H1 (cell line): ENCODE results near the gene LCN10. TPM values are rescaled to one million over a fixed set of nuclear protein-coding genes. Genes with fewer than 3 reads are reported as not detected.

ENCODE experiments used
- CTCF ChIA-PET: fragments of 300-600 bp; sonication (Branson Sonifier 250); formaldehyde crosslinking; loops from one replicate; lab custom pipeline; 2021; ENCODE audit not compliant: partially characterized antibody; lab: Charles Lee
- POLR2A ChIA-PET: fragments of 300-600 bp; sonication (Branson Sonifier 250); formaldehyde crosslinking; loops from one replicate; lab custom pipeline; 2021; ENCODE audit warnings: inconsistent platforms; ENCODE audit not compliant: partially characterized antibody; lab: Charles Lee
- DNase-seq, 2 experiments: peaks; one replicate each; pipeline versions ENCODE4 v3.0.0 to v3.0.0-alpha.2; 2010 to 2022; ENCODE audit warnings: low spot score in 2 of 2, low read depth in 1 of 2, mixed read lengths in 1 of 2
- FAIRE-seq: peaks from 2 replicates; lab custom pipeline; 2011; peaks lifted over from hg19 to GRCh38; lab: Jason Lieb, UNC
- H2AFZ ChIP-seq: 2 replicates; pipeline ENCODE4 v1.8.1; 2012; ENCODE audit warnings: low read length, inconsistent platforms
- H2AK5ac ChIP-seq: 2 replicates; pipeline ENCODE4 v1.6.1; 2013; ENCODE audit warnings: low read depth, low read length
- H2BK120ac ChIP-seq: replicated peaks from 2 replicates; pipeline ENCODE3; 2013; ENCODE audit warnings: low read depth, low read length, inconsistent platforms
- H2BK12ac ChIP-seq: 2 replicates; pipeline ENCODE4 v1.6.1; 2013; ENCODE audit warnings: low read depth, low read length
- H2BK15ac ChIP-seq: 2 replicates; pipeline ENCODE4 v1.6.1; 2013; ENCODE audit warnings: low read length
- H2BK20ac ChIP-seq: 2 replicates; pipeline ENCODE4 v1.6.1; 2013; ENCODE audit warnings: low read length
- H2BK5ac ChIP-seq: 2 replicates; pipeline ENCODE4 v1.6.1; 2013; ENCODE audit warnings: low read depth, low read length
- H3K14ac ChIP-seq: 2 replicates; pipeline ENCODE4 v1.6.1; 2013; ENCODE audit warnings: inconsistent platforms; ENCODE audit not compliant: insufficient read length
- H3K18ac ChIP-seq: 2 replicates; pipeline ENCODE4 v1.6.1; 2013; ENCODE audit warnings: low read length; ENCODE audit errors: extremely low read depth
- H3K23ac ChIP-seq: 2 replicates; pipeline ENCODE4 v1.6.1; 2013; ENCODE audit warnings: inconsistent platforms; ENCODE audit not compliant: insufficient read length
- H3K23me2 ChIP-seq: 2 replicates; pipeline ENCODE4 v1.6.1; 2013; ENCODE audit warnings: low read depth, low read length
- H3K27ac ChIP-seq: 2 replicates; pipeline ENCODE4 v1.6.1; 2011; ENCODE audit warnings: low read depth, low read length, inconsistent platforms
- H3K27me3 ChIP-seq, 4 experiments: replicated peaks in 1 of 4; 1 replicate in 1 of 4; 2 replicates in 3 of 4; pipeline versions ENCODE4 v1.6.1 to v1.8.1; 2011 to 2013; ENCODE audit warnings: low read length in 3 of 4, mild to moderate bottlenecking in 3 of 4, inconsistent platforms in 2 of 4, mixed read lengths in 2 of 4, moderate library complexity in 1 of 4; ENCODE audit not compliant: control insufficient read depth in 3 of 4, insufficient read depth in 3 of 4; ENCODE audit errors: extremely low read depth in 1 of 4
- H3K36me3 ChIP-seq, 4 experiments: 2 replicates each; pipeline versions ENCODE4 v1.6.1 to v1.8.1; 2011 to 2013; ENCODE audit warnings: mild to moderate bottlenecking in 4 of 4, low read length in 3 of 4, moderate library complexity in 2 of 4, control low read depth in 1 of 4, inconsistent platforms in 1 of 4; ENCODE audit not compliant: insufficient read depth in 4 of 4, control insufficient read depth in 2 of 4
- H3K4ac ChIP-seq: replicated peaks from 2 replicates; pipeline ENCODE3; 2013; ENCODE audit warnings: low read length, low read depth, mixed read lengths, inconsistent platforms; ENCODE audit not compliant: insufficient read length
- H3K4me1 ChIP-seq, 4 experiments: replicated peaks in 1 of 4; 1 replicate in 1 of 4; 2 replicates in 3 of 4; pipeline versions ENCODE4 v1.6.1 to v1.8.1; 2011 to 2013; ENCODE audit warnings: low read length in 3 of 4, inconsistent platforms in 2 of 4, mixed read lengths in 1 of 4; ENCODE audit not compliant: insufficient read depth in 4 of 4, control insufficient read depth in 3 of 4
- H3K4me2 ChIP-seq, 2 experiments: 2 replicates each; pipeline versions ENCODE4 v1.6.1 to v1.8.1; 2011 to 2013; ENCODE audit warnings: low read depth in 2 of 2, low read length in 2 of 2, control low read depth in 1 of 2, inconsistent platforms in 1 of 2, mild to moderate bottlenecking in 1 of 2; ENCODE audit not compliant: insufficient read depth in 1 of 2
- H3K4me3 ChIP-seq, 4 experiments: fragments of 200-600, 300-600 bp in 1 of 4; sonication (generic), shearing (Covaris generic), sonication (Bioruptor Twin) in 1 of 4; 2 replicates each; pipeline versions ENCODE4 v1.5.1 to v1.8.1; 2011 to 2016; ENCODE audit warnings: low read length in 4 of 4, low read depth in 3 of 4, control low read depth in 2 of 4, inconsistent platforms in 2 of 4, mild to moderate bottlenecking in 2 of 4, mixed read lengths in 1 of 4, moderate library complexity in 1 of 4; ENCODE audit not compliant: insufficient read depth in 2 of 4; ENCODE audit errors: extremely low read depth in 1 of 4
- H3K56ac ChIP-seq: replicated peaks from 2 replicates; pipeline ENCODE3; 2013; ENCODE audit warnings: low read depth, mild to moderate bottlenecking, mixed read lengths, low read length, inconsistent platforms; ENCODE audit not compliant: insufficient read length
- H3K79me1 ChIP-seq: 2 replicates; pipeline ENCODE4 v1.6.1; 2013; ENCODE audit warnings: low read depth, low read length, control low read depth
- H3K79me2 ChIP-seq, 2 experiments: 2 replicates each; pipeline versions ENCODE4 v1.6.1 to v1.8.1; 2012 to 2013; ENCODE audit warnings: low read length in 2 of 2, mild to moderate bottlenecking in 2 of 2, inconsistent platforms in 1 of 2; ENCODE audit not compliant: insufficient read depth in 2 of 2, control insufficient read depth in 1 of 2
- H3K9ac ChIP-seq, 4 experiments: replicated peaks in 1 of 4; 1 replicate in 1 of 4; 2 replicates in 3 of 4; pipeline versions ENCODE4 v1.6.1 to v1.8.1; 2011 to 2013; ENCODE audit warnings: low read depth in 3 of 4, low read length in 3 of 4, control low read depth in 2 of 4, mild to moderate bottlenecking in 2 of 4, moderate library complexity in 2 of 4, inconsistent platforms in 1 of 4; ENCODE audit errors: extremely low read depth in 1 of 4
- H3K9me3 ChIP-seq, 2 experiments: 2 replicates each; pipeline versions ENCODE4 v1.6.1 to v1.8.1; 2012 to 2013; ENCODE audit warnings: mild to moderate bottlenecking in 2 of 2, moderate library complexity in 2 of 2, control low read depth in 1 of 2, inconsistent platforms in 1 of 2, low read depth in 1 of 2, low read length in 1 of 2, mixed read lengths in 1 of 2; ENCODE audit not compliant: insufficient read depth in 2 of 2
- H4K20me1 ChIP-seq, 2 experiments: replicated peaks in 1 of 2; 2 replicates each; pipeline versions ENCODE3 to v1.8.1; 2011 to 2013; ENCODE audit warnings: inconsistent platforms in 2 of 2, low read length in 2 of 2, mild to moderate bottlenecking in 1 of 2; ENCODE audit not compliant: insufficient read depth in 2 of 2, control insufficient read depth in 1 of 2
- H4K5ac ChIP-seq: 2 replicates; pipeline ENCODE4 v1.6.1; 2013; ENCODE audit warnings: low read length, low read depth, mixed read lengths, inconsistent platforms; ENCODE audit not compliant: insufficient read length
- H4K8ac ChIP-seq: 2 replicates; pipeline ENCODE4 v1.8.0; 2013; ENCODE audit warnings: mild to moderate bottlenecking, moderate library complexity, low read length, inconsistent platforms; ENCODE audit not compliant: insufficient read depth; ENCODE audit errors: extremely low read depth
- H4K91ac ChIP-seq: replicated peaks from 2 replicates; pipeline ENCODE3; 2013; ENCODE audit warnings: low read length, mixed read lengths, inconsistent platforms; ENCODE audit not compliant: insufficient read length
- BACH1 ChIP-seq: IDR thresholded peaks from 2 replicates; pipeline ENCODE4 v1.6.1; 2012; ENCODE audit warnings: low read length, improper control_type of control experiment
- CBX5 ChIP-seq: fragments of 300-800, 300-1000 bp; sonication (generic); IDR thresholded peaks from 2 replicates; pipeline ENCODE4 v1.7.1; 2016; ENCODE audit warnings: antibody characterized with exemption, low read length, low read depth
- GTF2F1 ChIP-seq: IDR thresholded peaks from 2 replicates; pipeline ENCODE4 v1.6.1; 2012; ENCODE audit warnings: low read depth, low read length, improper control_type of control experiment, borderline replicate concordance
- SIN3A ChIP-seq, 2 experiments: IDR thresholded peaks in 1 of 2; conservative IDR thresholded peaks in 1 of 2; 2 replicates each; pipeline ENCODE4 v1.6.1; 2011 to 2012; ENCODE audit warnings: low read length in 2 of 2, improper control_type of control experiment in 1 of 2, low read depth in 1 of 2, mild to moderate bottlenecking in 1 of 2
- TCF12 ChIP-seq: IDR thresholded peaks from 2 replicates; pipeline ENCODE4 v1.6.1; 2011; ENCODE audit warnings: low read depth, mild to moderate bottlenecking, low read length
- ZNF274 ChIP-seq: IDR thresholded peaks from 2 replicates; pipeline ENCODE4 v1.7.0; 2012; ENCODE audit warnings: low read length, borderline replicate concordance; ENCODE audit errors: extremely low read depth
- WGBS, 2 experiments: shearing (Covaris generic) in 1 of 2; methylation state at CpG; one replicate each; pipeline versions ENCODE4 v1.1.6 to v1.1.7; 2013 to 2015; ENCODE audit warnings: low lambda C conversion rate in 2 of 2, mixed read lengths in 2 of 2, inconsistent platforms in 1 of 2, low coverage in 1 of 2, missing lambda C conversion rate in 1 of 2; ENCODE audit not compliant: insufficient replicate concordance in 2 of 2, insufficient coverage in 1 of 2, insufficient read length in 1 of 2; ENCODE audit errors: extremely low coverage in 1 of 2, missing lambda C conversion rate in 1 of 2; 5-methylcytosine and 5-hydroxymethylcytosine counted together
- polyA plus RNA-seq, 7 experiments: library from polyadenylated mRNA; depleted of rRNA in 3 of 7; stranded (reverse) in 5 of 7; unstranded in 2 of 7; fragments of >200 nt in 5 of 7; fragments of 200-250 nt in 2 of 7; gene quantifications; 1 replicate in 5 of 7; 2 replicates in 1 of 7; 4 replicates in 1 of 7; pipeline versions ENCODE4 v1.2.1 to v1.2.3, GENCODE V29; 2011 to 2013; ENCODE audit warnings: missing spikeins in 2 of 7, mixed read lengths in 2 of 7
- total RNA-seq: library from RNA; stranded (reverse); fragmentation: NEBNext Ultra II Directional; extraction: Animal tissue kit (Norgen Biotek cat#: 25700); gene quantifications from 2 replicates; pipeline ENCODE4 v1.2.1, GENCODE V29; 2021

The LCN10 gene
- total and polyA plus RNA-seq, 2 of the 8 experiments (the other 6 are each of a cell fraction or from before 2014, with no cell fraction given) = 2.6 to 2.8 TPM

DNA sequence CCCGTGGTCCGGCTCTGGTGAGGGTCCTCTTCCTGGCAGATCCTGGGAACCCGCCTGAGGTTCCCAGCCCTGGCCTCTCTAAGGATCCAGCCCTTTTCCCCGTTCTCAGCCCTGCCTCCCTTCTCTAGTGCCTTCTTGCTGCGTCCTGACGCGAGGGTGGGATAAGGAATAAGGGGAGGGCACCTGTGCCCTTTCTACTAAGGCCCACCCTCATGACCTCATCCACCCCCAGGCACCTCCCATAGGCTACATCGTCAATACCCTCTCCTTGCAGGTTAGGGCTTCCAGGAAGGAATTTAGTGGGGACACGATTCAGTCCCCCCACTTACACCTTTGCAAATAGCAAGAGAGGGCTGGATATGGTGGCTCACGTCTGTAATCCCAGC, 41.1 kb downstream of the LCN10 start:
- DNase-seq = peak in 1 of 2 experiments; percentile 49
- no peaks in the 10 kb centered on the region for H3K9me3 ChIP-seq
- H2BK5ac ChIP-seq = no peak overlapping the region
- no peak overlapping the region for H3K4ac ChIP-seq
- H2BK12ac ChIP-seq = no peak overlapping the region
- H2BK20ac ChIP-seq = no peak overlapping the region
- H4K5ac ChIP-seq = no peak overlapping the region
- no peak overlapping the region for H2BK15ac ChIP-seq
- H3K79me2 ChIP-seq = no peaks in the 10 kb centered on the region
- H3K9ac ChIP-seq = no peak overlapping the region
- H2AFZ ChIP-seq = no peak overlapping the region
- H3K18ac ChIP-seq = no peak overlapping the region
- H3K23me2 ChIP-seq = no peaks in the 10 kb centered on the region
- no peak overlapping the region; a peak in 1 of 4 replicates for H3K4me2 ChIP-seq
- TF ChIP-seq TCF12 (no peak), GTF2F1 (no peak), ZNF274 (no peak), SIN3A (conservative IDR thresholded peaks at IDR 0.05 in 1 of 2, IDR thresholded peaks at IDR 0.05 in 1 of 2; ENCODE audit: low read depth in 1 of 2, low read length in 2 of 2) (no peak), BACH1 (no peak), CBX5 (no peak)
- TF ChIP-seq, all 59 proteins: peak for 0
- no peak overlapping the region for H4K8ac ChIP-seq
- H3K4me1 ChIP-seq = peaks cover 0 to 11% (median 4%) of the 10 kb centered on the region in 4 experiments; a peak in 5 of 7 replicates
- FAIRE-seq = no peak
- no peaks in the 10 kb centered on the region for H4K20me1 ChIP-seq
- no peak overlapping the region for H2BK120ac ChIP-seq
- H3K27ac ChIP-seq = no peak overlapping the region
- ChIA-PET POLR2A (no interaction called here), CTCF (interaction anchor here (1.3 to 2.0 kb wide), 3 partner anchors 19 to 43 kb away, joined by 3 to 9 read pairs (median 5); no protein-coding TSS in a partner anchor)
- no peak overlapping the region for H4K91ac ChIP-seq
- H2AK5ac ChIP-seq = no peak overlapping the region
- no peak overlapping the region for H3K56ac ChIP-seq
- no peak overlapping the region for H3K4me3 ChIP-seq
- peaks cover 0 to 2% (median 0%) of the 10 kb centered on the region in 4 experiments; a peak in 2 of 7 replicates for H3K27me3 ChIP-seq
- H3K14ac ChIP-seq = no peak overlapping the region
- H3K23ac ChIP-seq = no peak overlapping the region
- 62% methylated on average over 8 of the region's 10 CpGs; no CpG with 5 or more reads in 1 of the 2 experiments for WGBS, 2 experiments
- no peaks in the 10 kb centered on the region for H3K79me1 ChIP-seq
- no peaks in the 10 kb centered on the region for H3K36me3 ChIP-seq
